ENCODE measurements around the gene PKIG.
A peak's percentile ranks its signal among the peaks of the same experiment; 100 is the strongest.

PKIG gene

GRCh38 chr20:44610313-44610962 lies 28.1 kb downstream of the PKIG start:
- DNase-seq (ENCODE audit: low spot score) = no peak
- no peak for TF ChIP-seq CTCF (IDR thresholded peaks at IDR 0.05; ENCODE audit: extremely low read depth, insufficient read depth, missing control alignments)
- in situ Hi-C loops (cut with MboI; ENCODE audit: low pct_unique_long_range_greater_than_20kb, low sequenced_read_pairs, unreplicated experiment) = loop anchor here (25.0 kb wide), 1 partner anchor 223 kb away; no protein-coding TSS in a partner anchor

- DNase-seq (ENCODE audit: low spot score) = no peak
- in situ Hi-C loops (cut with MboI; ENCODE audit: low pct_unique_long_range_greater_than_20kb, low sequenced_read_pairs, unreplicated experiment) = loop anchor here (25.0 kb wide), 1 partner anchor 226 kb away; no protein-coding TSS in a partner anchor
- TF ChIP-seq CTCF (IDR thresholded peaks at IDR 0.05; ENCODE audit: extremely low read depth, insufficient read depth, missing control alignments) = no peak
These were observed 31.2 kb downstream of the PKIG start for GRCh38 chr20:44613575-44613974.

GRCh38 chr20:44614525-44614924 lies 32.1 kb downstream of the PKIG start:
- in situ Hi-C loops (cut with MboI; ENCODE audit: low pct_unique_long_range_greater_than_20kb, low sequenced_read_pairs, unreplicated experiment) = loop anchor here (25.0 kb wide), 1 partner anchor 227 kb away; no protein-coding TSS in a partner anchor
- DNase-seq (ENCODE audit: low spot score) = no peak
- no peak for TF ChIP-seq CTCF (IDR thresholded peaks at IDR 0.05; ENCODE audit: extremely low read depth, insufficient read depth, missing control alignments)

GRCh38 chr20:44615169-44615791 lies 32.9 kb downstream of the PKIG start:
- peak; percentile 44 for DNase-seq (ENCODE audit: low spot score)
- TF ChIP-seq CTCF (IDR thresholded peaks at IDR 0.05; ENCODE audit: extremely low read depth, insufficient read depth, missing control alignments) = no peak
- in situ Hi-C loops (cut with MboI; ENCODE audit: low pct_unique_long_range_greater_than_20kb, low sequenced_read_pairs, unreplicated experiment) = loop anchor here (25.0 kb wide), 1 partner anchor 228 kb away; no protein-coding TSS in a partner anchor

GRCh38 chr20:44615876-44616603 lies 33.7 kb downstream of the PKIG start:
- in situ Hi-C loops (cut with MboI; ENCODE audit: low pct_unique_long_range_greater_than_20kb, low sequenced_read_pairs, unreplicated experiment) = loop anchor here (25.0 kb wide), 1 partner anchor 229 kb away; no protein-coding TSS in a partner anchor
- no peak for TF ChIP-seq CTCF (IDR thresholded peaks at IDR 0.05; ENCODE audit: extremely low read depth, insufficient read depth, missing control alignments)
- no peak for DNase-seq (ENCODE audit: low spot score)

GRCh38 chr20:44616604-44616964 lies 34.2 kb downstream of the PKIG start:
- no peak for DNase-seq (ENCODE audit: low spot score)
- in situ Hi-C loops (cut with MboI; ENCODE audit: low pct_unique_long_range_greater_than_20kb, low sequenced_read_pairs, unreplicated experiment) = loop anchor here (25.0 kb wide), 1 partner anchor 229 kb away; no protein-coding TSS in a partner anchor
- no peak for TF ChIP-seq CTCF (IDR thresholded peaks at IDR 0.05; ENCODE audit: extremely low read depth, insufficient read depth, missing control alignments)
